Measurements from ENCODE around the gene FOLR1.

The FOLR1 gene

DNA sequence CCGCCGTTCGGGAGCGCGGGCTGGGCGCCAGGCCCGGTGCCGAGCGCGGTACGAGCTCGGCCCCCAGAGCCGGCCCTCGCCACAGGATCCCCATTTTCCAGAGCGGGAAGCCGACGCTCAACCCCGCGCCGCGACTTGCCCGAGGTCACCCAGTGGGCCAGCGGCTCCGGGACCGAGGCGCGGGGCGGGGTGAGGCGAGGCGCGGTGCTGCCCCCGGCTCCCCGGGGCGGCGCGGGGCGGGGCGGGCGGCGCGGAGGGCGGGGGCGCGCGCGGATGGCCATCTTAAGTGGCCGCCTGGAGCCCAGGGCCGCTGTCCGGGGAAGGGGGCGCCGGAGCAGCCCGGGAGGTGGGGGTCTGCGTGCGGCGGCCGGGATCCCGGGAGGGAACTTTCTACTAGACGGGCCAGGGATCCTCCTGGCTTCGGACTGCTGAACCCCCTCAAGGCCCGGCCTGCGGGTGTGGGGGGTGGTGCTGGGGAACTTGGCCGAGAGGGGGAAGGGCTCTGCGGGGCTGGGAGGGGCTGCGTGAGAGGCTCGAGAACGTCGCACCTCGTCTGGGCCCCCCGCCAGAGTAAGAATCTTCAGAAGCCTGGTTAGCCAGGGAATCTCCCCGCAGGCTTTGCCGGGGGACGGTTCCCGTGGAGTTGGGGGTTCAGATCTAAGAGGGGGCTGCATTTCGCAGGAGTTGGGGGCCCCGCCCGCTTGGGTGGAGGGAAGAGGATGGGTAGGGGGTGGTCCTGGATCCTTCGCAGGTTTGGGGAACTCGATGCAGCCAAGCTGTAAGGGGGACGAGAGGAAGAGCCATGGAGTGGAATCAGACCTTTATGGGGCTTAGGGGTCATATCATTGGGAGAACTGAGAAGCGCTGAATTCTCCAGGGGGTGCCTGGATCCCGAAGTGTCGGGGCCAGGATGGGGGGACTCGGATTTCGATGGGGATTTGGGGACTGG lies 31.9 kb downstream of the FOLR1 start:
- DNase-seq (ENCODE audit: low spot score), result peak; percentile 50

DNA sequence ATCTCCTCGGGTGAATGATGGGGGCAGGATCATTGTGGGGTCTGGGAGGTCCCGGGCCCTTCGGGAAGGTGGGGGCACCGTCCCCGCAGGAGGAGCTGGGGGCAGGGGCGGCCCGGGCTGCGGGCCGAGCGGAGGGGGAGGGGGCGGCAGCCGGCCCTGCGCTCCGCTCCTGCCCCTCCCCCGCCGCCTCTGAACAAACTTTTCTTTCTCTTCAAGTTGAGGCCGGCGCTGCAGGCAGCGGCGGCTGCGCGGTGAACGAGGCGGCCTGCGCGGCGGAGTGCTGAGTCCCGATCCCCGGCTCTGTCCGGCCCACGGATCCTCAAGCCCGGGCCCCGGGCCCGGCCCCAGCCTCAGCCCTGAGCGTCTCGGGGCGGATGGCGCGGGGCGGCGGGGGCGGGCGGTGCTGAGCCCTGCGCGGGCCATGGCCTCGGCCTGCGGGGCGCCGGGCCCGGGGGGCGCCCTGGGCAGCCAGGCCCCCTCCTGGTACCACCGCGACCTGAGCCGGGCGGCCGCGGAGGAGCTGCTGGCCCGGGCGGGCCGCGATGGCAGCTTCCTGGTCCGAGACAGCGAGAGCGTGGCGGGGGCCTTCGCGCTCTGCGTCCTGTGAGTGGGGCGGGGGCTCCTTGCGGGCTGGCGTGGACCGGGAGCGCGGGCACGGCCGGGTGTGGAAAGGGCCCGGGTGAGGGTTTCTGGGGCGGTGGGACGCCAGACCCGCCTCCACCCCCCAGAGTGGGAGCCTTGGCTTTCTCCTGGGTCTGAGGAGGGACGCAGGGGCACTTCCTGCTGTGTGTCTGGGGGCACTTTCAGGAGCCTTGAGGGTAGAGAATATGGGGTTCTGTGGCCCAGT lies 32.8 kb downstream of the FOLR1 start, which contains the start of gene INPPL1:
Gene INPPL1, plus strand, starts transcription at position 204 of the 847 bp plus-strand sequence. Its CDS starts 218 bp downstream, at position 422.
- no peak for DNase-seq (ENCODE audit: low spot score)

DNA sequence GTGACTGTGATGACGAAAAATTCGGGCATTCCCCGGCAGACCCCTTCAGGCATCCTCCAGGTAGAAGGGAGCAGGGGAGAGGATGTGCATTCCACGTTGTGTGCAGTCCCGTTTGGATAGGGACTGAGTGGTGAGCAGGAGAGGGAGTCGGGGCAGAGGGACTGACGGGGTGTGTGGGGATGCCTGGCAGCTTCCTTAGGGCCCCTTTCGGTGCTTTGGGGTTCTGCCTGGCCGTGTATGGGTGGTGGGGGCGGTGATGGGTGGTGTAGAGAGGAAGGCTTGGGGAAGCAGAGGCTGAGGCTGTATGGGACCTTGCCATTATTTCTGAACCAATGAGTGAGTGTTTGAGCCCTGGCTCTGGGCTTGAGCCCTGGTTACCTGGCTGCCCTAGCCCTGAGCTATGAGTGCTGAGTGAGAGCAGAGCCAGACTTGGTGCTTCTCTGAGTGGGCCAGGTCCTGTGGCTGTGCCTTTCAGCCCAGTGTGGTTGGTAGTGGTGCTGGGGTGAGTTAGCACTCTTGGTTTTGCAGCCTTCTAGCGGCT lies 33.5 kb downstream of the FOLR1 start:
- DNase-seq (ENCODE audit: low spot score), result no peak

DNA sequence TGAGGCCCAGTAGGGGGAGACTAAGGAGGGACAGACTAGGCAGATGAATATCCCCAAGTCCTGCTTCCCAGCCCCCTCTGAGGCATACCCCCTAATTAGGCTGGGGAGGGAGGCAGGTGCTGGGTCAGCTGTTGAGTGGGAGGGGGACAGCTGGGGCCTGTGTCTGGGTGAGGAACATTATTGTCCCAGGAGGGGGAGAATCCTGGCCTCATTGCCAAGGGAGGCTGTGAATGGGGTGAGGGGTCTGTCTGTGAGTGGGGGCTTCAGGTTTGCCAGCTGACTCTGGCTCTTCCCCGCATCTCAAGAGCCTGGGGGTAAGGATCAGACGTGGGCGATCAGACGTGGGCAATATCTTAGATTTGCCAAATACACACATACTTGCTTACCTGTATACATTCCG lies 34.8 kb downstream of the FOLR1 start:
- DNase-seq (ENCODE audit: low spot score), result no peak

DNA sequence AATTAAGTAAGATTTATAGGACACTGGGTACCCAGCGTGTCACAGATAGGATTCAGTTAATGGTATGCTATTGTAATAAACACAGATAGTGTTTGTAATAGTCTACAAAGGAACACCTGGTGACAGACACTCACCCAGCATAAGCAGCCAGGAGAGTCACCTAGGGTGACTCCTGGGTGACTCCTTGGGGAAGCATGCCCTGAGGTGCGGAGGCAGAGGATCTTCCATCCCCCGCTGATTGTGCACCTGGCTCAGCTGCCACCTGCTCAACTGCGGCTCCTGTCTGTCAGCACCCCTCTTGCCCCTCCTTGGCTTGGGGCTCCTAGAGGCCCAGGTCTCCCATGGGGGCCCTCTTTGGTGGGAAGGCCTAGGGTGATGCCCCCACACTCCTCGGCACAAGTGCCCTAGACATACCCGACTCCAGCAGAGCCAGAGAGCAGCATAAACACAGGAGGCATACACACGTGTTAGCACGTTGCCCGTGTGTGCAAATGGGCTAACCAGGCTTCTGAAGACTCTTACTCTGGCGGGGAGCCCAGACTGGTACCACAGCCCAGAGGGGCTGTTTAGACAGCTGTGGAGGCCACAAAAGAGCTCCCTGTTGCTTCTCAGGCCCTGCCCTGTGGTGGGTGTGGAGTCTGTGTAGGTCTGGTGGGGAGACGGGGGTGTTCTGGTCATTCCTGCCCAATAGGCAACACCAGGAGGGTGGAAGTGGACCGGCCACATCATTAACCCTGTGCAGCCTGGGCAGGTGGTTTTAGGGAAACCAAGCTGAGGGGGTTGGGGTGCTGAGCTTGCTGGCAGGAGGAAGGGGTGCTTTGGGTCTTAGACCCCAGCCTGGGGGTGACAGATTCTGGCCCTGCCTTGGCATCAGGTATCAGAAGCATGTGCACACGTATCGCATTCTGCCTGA lies 35.6 kb downstream of the FOLR1 start:
- no peak for DNase-seq (ENCODE audit: low spot score)

DNA sequence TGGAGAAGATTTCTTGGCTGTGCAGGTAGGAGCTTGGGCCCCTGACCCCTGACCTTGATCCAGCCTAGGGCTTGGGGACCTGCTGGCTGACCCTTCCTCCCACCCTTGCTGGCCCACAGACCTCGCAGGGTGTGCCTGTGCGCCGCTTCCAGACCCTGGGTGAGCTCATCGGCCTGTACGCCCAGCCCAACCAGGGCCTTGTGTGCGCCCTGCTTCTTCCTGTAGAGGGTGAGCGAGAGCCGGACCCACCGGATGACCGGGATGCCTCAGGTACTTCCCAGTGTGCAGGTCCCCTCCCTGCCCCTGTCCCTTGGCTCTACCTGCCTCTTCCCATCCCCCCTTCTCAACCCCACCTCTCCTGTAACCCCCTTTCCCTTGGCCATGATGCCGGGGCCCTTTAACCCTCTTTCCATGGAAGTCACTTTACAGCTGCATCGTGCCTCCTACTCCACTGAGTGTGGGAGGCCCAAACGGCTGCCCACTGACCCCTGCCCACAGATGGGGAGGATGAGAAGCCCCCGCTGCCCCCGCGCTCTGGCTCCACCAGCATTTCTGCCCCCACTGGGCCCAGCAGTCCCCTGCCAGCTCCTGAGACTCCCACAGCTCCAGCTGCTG lies 36.4 kb downstream of the FOLR1 start:
- no peak for DNase-seq (ENCODE audit: low spot score)

DNA sequence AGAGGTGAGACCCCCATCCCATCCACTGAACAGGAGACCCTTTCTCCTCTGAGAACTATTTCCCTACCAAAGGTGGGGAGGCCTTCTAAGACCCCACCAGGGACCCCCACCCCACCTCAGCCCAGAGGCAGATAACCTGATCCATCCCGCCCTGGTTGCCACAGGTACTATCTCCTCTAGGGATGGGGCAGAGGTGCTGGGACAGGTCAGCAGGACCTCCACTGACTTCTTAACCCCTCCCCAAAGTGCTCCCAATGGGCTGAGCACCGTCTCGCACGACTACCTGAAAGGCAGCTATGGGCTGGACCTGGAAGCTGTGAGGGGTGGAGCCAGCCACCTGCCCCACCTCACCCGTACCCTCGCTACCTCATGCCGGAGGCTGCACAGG lies 36.9 kb downstream of the FOLR1 start:
- DNase-seq (ENCODE audit: low spot score), result no peak

DNA sequence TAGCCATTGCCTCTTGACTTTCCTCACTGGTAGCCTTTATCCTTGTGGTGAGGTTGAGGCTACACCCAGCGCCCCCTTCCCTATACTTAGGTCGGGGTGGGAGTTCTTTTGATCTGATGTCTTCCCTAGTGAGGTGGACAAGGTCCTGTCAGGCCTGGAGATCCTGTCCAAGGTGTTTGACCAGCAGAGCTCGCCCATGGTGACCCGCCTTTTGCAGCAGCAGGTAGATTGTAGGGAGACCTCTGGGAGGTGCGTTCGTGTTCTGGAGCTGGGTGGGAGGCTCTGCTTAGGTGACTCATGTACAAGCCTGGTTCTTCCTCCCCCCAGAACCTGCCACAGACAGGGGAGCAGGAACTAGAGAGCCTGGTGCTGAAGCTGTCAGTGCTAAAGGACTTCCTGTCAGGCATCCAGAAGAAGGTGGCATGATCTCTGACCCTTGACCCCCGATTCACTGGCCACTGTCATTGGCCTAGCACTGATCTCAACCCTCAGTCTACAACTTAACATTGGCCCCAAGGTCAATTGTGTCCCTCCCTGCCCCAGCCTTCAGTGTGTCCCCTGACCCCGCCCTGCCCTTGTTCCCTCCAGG lies 37.5 kb downstream of the FOLR1 start:
- DNase-seq (ENCODE audit: low spot score), result no peak

DNA sequence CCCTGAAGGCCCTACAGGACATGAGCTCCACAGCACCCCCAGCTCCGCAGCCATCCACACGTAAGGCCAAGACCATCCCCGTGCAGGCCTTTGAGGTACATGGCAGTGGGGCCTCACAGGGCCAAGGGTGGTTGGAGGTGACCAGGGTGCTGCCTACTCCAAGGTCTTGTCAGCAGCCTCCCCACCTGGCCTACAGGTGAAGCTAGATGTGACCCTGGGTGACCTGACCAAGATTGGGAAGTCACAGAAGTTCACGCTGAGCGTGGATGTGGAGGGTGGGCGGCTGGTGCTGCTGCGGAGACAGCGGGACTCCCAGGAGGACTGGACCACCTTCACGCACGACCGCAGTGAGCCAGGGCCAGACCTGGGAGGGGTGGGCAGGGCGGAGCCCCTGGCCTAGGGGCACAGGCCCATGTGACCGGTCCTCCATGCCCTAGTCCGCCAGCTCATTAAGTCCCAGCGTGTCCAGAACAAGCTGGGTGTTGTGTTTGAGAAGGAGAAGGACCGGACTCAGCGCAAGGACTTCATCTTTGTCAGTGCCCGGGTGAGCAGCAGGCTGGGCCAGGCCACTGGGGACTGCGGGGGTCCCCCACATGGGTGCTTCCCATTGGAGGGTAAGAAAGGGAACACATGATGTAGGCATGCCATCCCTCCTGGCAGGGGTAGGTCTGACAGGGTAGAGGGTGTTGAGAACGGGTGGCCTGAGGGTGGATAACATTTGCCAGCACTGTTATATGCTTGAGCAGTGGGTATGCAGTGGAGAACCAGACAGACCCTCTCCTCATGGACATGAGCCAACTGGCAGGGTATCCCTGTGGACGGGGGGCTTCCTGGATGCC lies 38.2 kb downstream of the FOLR1 start:
- DNase-seq (ENCODE audit: low spot score), result no peak

DNA sequence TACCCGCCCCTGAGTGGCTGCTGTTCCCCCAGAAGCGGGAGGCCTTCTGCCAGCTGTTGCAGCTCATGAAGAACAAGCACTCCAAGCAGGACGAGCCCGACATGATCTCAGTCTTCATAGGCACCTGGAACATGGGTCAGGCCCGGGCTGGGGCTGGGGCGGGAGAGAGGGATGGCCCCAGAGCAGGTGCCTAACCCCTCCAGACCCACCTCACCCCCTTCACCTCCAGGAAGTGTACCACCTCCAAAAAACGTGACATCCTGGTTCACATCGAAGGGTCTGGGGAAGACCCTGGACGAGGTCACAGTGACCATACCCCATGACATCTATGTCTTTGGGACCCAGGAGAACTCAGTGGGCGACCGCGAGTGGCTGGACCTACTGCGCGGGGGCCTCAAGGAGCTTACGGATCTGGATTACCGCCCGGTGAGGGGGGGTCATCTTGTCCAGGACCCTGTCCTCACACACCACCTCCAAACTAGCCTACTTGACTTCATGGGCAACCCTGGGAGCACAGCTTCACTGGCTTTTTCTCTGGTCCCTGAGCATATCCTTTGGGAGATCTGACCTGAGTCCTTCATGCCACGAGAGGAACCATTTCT lies 38.9 kb downstream of the FOLR1 start:
- no peak for DNase-seq (ENCODE audit: low spot score)

DNA sequence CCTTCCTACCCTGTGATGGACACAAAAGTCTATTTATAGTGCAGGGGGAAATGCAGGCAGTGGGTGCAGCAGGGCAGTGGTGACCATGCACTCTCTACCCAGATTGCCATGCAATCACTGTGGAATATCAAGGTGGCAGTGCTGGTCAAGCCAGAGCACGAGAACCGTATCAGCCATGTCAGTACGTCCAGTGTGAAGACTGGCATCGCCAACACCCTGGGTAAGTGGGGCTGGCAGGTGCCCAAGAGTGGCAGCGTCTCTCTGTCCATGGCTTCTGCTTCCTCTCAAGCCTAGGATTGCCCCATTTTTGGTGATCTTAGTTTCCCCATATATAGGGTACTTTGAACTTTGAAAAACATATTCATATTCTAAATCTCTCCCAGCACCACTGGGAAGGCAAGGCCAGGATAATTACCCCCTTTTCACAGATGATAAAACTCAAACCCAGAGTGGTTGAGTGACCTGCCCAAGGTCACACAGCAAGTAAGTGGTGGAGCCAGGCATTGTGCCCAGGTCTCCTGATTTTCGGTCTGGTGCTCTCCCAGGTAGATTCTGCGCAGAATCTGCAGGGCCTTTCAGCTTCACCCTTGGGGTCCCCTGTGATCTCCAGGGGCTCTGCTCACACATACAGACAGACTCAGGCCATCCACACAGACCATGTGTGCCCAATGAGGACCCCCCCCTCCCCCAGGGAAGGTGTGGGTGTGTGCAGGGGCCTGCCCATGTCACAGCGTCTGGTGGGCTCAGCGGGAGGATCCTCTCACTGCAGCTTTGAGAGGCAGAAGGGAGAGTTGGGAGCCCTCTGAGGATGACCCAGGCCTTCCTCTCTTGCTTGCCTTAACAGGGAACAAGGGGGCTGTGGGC lies 39.7 kb downstream of the FOLR1 start:
- DNase-seq (ENCODE audit: low spot score), result no peak

DNA sequence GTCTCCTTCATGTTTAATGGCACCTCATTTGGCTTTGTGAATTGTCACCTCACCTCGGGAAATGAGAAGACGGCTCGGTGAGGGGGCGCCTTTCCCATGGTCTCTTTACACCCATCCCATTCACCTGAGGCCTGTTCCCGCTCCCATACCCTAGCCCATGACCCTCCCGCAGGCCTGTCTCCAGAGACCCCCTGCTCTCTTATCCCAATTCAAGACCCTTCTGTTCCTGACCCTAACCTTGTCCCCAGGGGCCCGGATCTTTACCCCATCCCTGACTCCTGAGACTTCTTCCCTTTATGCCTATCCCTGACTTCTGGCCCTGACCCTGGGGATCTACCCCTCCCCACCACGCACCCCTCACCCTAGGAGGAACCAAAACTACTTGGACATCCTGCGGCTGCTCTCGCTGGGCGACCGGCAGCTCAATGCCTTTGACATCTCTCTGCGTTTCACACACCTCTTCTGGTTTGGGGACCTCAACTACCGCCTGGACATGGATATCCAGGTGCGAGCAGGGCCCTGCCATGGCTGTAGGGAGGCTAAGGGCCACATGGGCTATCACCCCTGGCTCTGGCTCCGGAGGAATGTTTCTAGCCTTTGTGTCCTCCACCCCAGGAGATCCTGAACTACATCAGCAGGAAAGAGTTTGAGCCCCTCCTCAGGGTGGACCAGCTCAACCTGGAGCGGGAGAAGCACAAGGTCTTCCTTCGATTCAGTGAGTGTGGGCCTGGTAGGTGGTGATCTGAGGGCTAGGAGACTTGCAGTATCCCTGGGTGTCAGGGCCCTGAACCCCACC lies 40.5 kb downstream of the FOLR1 start:
- no peak for DNase-seq (ENCODE audit: low spot score)

DNA sequence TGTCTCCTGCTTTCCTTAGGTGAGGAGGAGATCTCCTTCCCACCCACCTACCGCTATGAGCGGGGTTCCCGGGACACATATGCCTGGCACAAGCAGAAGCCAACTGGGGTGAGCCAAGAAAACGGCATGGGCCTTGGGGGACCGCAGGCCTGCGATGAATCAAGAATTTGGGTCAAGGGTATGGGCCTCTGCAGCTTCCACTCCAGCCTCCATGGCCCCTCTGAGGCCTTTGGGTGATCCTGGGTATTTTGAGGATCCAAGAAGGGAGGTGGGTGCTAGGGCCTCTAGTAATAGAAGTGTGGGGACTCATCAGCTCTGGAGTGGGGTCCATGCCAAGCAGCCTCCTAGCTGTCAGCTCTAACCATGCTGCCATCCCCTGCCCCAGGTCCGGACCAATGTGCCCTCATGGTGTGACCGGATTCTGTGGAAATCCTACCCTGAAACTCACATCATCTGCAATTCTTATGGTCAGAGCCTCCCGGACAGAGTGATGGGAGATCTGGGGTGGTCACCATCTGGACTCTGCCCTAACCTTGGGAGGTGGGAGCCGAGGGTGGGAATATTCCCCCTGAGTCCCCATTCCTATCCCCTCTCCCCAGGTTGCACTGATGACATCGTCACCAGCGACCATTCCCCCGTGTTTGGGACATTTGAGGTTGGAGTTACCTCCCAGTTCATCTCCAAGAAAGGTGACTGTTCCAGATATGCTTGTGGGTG lies 41.3 kb downstream of the FOLR1 start:
- no peak for DNase-seq (ENCODE audit: low spot score)

DNA sequence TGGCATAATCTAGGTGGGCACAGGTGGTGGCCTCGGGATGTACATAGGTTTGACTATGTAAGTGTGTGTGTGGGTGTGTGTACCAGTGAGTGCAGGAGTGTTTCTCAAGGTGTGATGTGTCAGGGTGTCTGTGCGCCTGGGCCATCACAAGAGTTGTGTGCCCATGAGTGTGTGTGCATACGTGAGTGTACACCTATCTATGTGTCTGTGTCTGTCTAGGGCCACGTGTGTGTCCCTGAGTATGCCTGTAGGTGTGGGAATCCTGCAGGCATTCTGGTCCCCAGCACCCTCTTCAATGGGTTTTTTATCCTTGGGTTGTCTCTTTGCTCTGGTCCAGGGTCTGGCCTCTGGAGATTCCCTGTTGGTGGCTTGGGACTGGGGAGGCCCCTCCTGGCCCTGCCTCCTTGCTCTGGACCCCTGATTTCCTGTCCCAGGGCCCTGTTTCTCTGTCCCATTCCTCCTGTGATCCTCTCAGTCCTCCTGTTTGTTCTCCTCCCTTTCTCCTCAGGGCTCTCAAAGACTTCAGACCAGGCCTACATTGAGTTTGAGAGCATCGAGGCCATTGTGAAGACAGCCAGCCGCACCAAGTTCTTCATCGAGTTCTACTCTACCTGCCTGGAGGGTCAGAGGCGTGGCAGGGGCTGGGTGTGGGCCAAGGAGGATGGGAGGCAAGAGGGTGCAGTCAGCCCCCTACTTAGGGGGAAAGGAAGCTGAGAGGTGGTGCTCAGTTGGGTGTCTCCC lies 42.0 kb downstream of the FOLR1 start:
- DNase-seq (ENCODE audit: low spot score), result no peak

DNA sequence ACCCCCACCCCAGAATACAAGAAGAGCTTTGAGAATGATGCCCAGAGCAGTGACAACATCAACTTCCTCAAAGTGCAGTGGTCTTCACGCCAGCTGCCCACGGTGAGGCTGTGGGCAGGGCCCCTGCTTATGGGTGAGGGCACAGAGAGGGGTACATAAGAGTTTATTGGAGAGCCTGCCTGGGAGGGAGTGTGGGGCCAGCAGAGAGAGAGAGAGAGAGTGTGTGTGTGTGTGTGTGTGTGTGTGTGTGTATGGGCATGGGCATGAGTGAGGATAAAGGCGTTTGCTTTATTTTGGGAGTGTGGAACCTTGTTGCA lies 42.5 kb downstream of the FOLR1 start:
- no peak for DNase-seq (ENCODE audit: low spot score)

DNA sequence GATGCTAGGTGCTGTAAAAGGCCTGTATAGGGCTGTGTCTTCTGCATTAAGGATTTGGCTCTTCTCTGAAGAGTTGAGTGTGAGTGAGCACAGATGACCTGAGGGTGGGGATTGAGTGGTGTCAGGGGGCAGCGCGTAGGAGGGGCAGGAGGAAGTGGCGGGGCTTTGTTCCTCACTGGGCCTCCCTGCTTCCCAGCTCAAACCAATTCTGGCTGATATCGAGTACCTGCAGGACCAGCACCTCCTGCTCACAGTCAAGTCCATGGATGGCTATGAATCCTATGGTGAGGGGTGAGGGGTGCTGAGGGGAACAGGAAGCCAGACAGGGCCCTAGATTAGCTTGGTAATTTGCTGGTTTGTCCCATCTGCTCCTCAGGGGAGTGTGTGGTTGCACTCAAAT lies 43.0 kb downstream of the FOLR1 start:
- no peak for DNase-seq (ENCODE audit: low spot score)

Measured in germinal center (tissue), 1 donor.